CD4-positive, alpha-beta T cell treated with Interleukin-10 for 1 hour (primary cell): Measurements from ENCODE around the gene BIK.

Experiments used
- DNase-seq: peaks from one replicate; pipeline ENCODE4 v3.0.0-alpha.2; 2020

BIK gene

DNA sequence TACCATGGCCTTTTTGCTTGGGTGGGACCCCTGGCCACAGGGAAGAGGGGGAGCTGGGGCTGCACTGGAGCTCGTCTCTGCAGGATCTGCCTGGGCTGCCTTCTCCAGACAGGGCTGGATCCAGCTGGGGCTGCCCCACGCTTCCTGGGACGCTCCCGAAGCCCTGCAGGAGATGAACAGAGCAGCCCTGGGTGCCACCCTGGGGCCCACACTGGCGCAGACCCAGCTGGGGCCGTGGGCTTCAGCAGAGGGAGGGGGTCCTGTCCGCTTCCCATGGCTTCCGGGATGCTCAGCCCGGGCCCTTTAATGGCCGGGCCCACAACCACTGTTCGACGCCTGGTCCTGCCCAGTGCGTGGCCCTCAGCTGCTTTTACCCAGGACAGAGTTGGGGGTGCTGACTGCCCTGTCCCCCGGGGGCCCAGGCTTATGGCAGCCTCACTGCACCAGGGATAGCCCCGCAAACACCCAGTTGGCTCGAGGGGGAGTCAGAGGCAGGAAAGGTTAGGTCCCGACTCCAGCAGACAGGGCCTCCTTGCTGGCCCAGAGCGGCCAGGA is 52.8 kb downstream of the BIK start:
- no peak for DNase-seq

- DNase-seq: no peak
Observed at GRCh38 chr22:43164636-43165035, 54.1 kb downstream of the BIK start.

- DNase-seq: no peak
Observed at GRCh38 chr22:43166132-43166930, 55.8 kb downstream of the BIK start.

DNA sequence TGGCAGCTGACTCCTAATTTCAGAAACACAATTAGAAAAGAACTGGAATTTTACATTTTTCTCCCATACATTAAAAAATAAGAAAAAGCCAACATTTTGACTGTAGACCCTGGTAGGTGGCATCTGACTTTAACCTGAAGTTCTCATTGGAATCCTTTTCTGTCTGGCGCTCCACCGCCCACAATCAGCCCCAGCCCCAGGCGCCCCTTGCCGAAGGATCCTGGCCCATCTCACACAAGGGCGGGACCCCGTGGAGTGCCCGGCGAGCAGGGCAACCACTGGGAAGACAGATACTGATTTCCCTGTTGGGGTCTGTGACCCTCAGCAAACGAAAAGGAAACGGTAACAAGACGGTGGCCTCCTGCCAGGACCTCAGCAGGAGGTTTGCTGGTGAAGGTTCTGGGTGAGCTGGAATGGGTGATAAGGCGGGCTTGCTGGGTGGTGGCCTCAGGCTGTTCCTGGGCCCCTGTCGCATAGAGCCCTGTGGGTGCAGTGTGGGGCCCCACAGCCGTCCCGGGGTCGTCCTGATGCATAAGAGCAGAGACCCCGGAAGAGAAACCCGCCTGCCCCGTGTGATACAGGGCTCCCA is 56.5 kb downstream of the BIK start:
- DNase-seq: no peak

- no peak for DNase-seq
Observed at GRCh38 chr22:43168471-43169309, 58.1 kb downstream of the BIK start.

GRCh38 chr22:43169310-43170130 is 59.0 kb downstream of the BIK start:
- DNase-seq: no peak

DNA sequence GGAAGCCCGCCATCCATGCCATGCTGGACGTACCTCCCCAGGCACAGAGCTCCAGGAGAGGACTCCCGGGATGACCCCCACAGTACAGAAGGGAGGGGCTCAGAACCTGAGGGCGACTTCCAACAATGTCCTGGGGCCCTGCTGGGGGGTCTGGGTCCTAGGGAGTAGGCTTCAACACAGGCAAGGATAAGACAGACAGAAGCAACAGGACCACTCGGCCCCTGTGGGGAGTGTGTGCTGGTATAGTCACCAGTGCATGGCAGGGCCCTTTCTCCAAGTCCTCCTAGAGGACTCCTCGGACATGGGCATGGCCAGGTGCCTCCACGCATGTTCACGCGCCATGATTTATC is 59.6 kb downstream of the BIK start:
- no peak for DNase-seq

GRCh38 chr22:43171019-43171491 is 60.5 kb downstream of the BIK start:
- no peak for DNase-seq

GRCh38 chr22:43171607-43172006 is 61.1 kb downstream of the BIK start:
- no peak for DNase-seq

GRCh38 chr22:43172191-43172590 is 61.6 kb downstream of the BIK start:
- DNase-seq: no peak

- no peak for DNase-seq
Observed at GRCh38 chr22:43173566-43173965, 63.0 kb downstream of the BIK start.

GRCh38 chr22:43173976-43174720 is 63.6 kb downstream of the BIK start:
- DNase-seq: no peak

- DNase-seq: no peak
Observed at GRCh38 chr22:43174941-43175531, 64.5 kb downstream of the BIK start.

DNA sequence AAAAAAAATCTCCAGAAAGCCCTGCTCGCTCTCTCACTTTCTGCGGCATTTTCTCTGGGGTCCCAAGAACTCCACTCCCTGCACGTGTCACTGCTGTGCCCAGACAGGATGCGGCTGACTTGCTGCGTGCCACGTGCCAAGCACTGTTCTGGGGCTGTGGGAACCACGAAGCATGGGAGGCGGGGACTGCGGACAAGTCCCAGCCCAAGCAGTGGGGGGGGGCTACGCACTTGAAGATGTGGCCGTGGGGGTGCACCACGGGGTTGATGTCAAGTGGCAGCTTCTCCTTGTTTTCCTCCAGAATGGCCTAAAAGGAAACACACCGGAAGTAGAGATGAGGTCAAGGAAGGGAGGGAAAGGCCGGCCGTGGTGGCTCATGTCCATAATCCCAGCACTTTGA is 65.5 kb downstream of the BIK start:
- DNase-seq: no peak

- no peak for DNase-seq
Observed at GRCh38 chr22:43177479-43177878, 66.9 kb downstream of the BIK start.
